HFF-Myc (cell line): ENCODE data around the gene SLC17A5.
A peak's percentile ranks its signal among the peaks of the same experiment; 100 is the strongest.

Experiments
- DNase-seq: peaks from one replicate; pipeline ENCODE4 v3.0.0-alpha.2; 2011; ENCODE audit warnings: low read depth; ENCODE audit errors: extremely low read depth
- H3K4me3 ChIP-seq: replicated peaks from 2 replicates; pipeline ENCODE4 v1.5.1; 2011; ENCODE audit warnings: low read depth, mild to moderate bottlenecking, control low read depth, low read length
- CTCF ChIP-seq: IDR thresholded peaks from 2 replicates; pipeline ENCODE4 v1.5.1; 2012; ENCODE audit warnings: mild to moderate bottlenecking, low read depth, low read length, control low read depth; ENCODE audit errors: missing control alignments

SLC17A5 gene

GRCh38 chr6:73649783-73650182, 4.0 kb downstream of the SLC17A5 start:
- no peak for DNase-seq
- no peak for TF ChIP-seq CTCF
- H3K4me3 ChIP-seq = no peak overlapping the region

GRCh38 chr6:73648166-73648565, 5.6 kb downstream of the SLC17A5 start:
- no peak for DNase-seq
- TF ChIP-seq CTCF = no peak
- H3K4me3 ChIP-seq = no peak overlapping the region

GRCh38 chr6:73644941-73645591, 8.7 kb downstream of the SLC17A5 start:
- H3K4me3 ChIP-seq = peak overlapping the region; percentile 26
- DNase-seq = no peak

GRCh38 chr6:73644030-73644429, 9.8 kb downstream of the SLC17A5 start:
- DNase-seq = no peak
- no peak for TF ChIP-seq CTCF

More at GRCh38 chr6:73644941-73645591, 8.7 kb downstream of the SLC17A5 start:
- TF ChIP-seq CTCF = no peak

GRCh38 chr6:73642530-73642929, 11.3 kb downstream of the SLC17A5 start:
- no peak for TF ChIP-seq CTCF
- DNase-seq = no peak
- no peak overlapping the region for H3K4me3 ChIP-seq

More at GRCh38 chr6:73644030-73644429, 9.8 kb downstream of the SLC17A5 start:
- no peak overlapping the region for H3K4me3 ChIP-seq

GRCh38 chr6:73640179-73640750, 13.5 kb downstream of the SLC17A5 start:
- no peak for TF ChIP-seq CTCF
- H3K4me3 ChIP-seq = no peak overlapping the region
- no peak for DNase-seq
